GM18499 (cell line): Measurements from ENCODE around the gene DRD1.
"Not testable (repeated sequence)": the region's sequence is repeated elsewhere in the genome, so short reads cannot be mapped to it uniquely, and the experiment has no call there.

Experiments
- ATAC-seq: cut with Tn5 transposase; IDR thresholded peaks from one replicate; pipeline ENCODE4 v1.9.1; 2021; ENCODE audit warnings: moderate number of reproducible peaks; ENCODE audit not compliant: insufficient read depth, unreplicated experiment

Gene DRD1

DNA sequence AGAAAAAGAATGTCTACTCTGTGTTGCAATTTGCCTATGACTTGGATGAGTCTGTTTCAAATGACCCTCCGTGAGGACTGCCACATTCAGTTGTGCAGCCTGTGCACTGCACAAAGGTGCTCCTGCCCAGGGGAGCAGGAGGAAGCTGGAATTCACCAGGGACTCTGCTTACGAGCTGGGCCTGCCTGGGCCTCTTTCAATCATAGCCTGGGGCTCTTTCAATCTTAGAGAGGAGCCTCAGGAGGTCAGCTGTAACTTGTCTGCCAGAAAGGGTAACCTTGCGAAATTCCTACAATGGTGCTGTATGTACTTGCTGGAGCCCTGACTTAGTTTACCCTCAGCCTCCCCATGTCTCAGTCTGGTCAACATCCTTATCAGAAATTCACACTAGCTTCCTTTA, 25.9 kb upstream of the DRD1 start:
- no peak for ATAC-seq

DNA sequence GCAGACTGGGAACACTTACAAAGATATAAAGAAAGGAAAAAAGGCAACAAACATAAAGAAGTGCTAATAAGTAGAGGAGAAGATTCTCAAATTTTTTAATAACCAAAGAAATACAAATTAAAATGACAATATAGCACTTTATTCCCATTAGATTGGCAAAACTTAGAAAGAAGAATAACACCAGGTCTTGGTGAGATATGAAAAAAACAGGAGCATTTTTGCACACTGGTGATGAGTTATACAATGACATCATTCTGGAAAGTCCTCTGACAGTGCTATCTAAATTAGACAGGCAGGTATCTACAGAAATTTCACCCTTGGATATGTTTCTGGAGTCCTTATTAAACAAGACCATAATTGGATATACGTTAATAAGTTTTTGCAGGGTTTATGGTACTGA, 24.9 kb upstream of the DRD1 start:
- no peak for ATAC-seq

DNA sequence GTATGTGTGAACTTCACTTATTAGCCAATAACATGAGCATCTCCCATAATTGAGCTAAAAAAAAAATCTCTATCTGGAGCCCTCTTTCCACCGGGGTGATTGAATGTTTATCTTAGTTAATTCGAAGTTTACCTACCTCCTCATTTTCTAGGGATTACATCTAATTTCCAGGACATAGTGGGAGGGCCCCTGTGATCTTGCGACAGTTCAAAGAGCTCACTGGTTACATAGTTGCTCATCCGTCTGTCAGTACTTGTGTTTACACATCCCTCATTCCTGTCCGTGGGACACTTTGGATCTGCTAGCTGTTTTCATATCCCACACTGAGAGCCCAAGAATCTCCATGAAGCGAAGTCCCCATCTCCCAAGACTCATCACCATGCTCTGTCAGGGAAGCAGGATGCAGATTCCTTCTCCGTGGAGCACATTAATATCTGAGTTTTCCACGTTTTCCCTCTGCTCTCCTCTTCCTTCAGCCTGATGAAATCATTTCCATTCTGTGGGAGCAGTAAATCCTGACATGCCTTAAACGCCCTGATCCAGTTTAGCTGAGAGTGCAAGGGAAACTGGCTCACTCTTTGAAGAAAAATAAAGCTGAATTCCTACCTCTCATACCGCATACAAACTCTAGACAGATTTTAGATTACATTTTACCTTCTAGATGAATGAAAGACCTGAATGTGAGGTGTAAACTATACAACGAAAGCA, 24.2 kb upstream of the DRD1 start:
- ATAC-seq = no peak

DNA sequence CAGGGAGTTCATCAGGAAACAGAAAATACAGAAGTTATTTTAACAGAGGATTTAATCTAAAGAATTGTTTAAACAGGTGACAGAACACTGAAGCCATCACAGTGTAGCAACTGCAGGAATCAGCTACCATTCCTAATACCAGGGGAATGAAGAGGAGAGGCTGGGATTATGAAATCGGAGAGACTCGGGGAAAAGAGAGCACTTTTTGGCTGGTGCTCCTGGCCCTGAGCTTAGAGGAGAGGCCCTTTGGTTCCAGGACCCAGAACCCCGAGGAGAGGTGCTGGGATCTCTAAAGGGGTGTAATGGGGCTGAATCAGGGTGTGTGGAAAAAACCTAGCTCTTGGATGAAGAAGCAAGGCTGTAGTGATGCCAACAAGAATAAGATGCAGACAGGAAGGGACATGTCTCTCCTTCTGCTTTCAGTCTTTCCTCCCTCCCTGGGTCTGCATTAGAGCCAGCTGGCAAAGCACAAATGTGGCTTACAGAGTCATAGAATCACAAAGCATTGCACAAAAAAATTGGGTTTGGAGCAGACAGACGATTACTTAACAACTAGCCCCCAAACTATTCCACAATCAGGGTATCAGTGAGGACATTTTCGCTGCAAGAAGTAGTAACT, 22.8 kb upstream of the DRD1 start:
- ATAC-seq = no peak

DNA sequence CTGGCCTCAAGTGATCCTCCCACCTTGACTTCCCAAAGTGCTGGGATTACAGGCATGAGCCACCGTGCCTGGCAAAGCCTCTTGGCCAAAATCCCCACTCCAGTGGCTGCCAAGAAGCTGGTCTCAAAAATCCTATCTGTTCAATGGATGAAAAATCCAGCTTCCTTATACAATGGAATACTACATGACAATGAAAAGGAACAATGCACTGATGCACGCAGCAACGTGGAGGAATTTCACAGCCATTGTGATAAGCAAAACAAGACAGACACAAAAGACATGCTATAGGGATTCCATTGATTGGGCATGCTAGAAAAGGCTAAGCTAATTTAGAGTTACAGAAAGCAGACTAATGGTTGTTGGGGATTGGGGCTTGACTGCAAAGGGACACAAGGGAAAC, 21.3 kb upstream of the DRD1 start:
- no peak for ATAC-seq

DNA sequence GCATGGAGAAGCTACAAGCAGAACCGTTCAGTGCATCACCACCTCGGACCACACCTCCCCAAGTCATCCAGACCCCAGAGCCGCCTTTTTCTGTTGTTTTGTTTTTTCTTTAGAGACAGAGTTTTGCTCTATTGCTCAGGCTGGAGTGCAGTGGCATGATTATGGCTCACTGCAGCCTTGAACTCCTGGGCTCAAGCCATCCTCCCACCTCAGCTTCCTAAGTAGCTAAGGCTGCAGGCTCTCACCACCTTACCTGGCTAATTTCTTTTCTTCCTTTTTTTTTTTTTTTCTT, 20.9 kb upstream of the DRD1 start:
- ATAC-seq = no peak

DNA sequence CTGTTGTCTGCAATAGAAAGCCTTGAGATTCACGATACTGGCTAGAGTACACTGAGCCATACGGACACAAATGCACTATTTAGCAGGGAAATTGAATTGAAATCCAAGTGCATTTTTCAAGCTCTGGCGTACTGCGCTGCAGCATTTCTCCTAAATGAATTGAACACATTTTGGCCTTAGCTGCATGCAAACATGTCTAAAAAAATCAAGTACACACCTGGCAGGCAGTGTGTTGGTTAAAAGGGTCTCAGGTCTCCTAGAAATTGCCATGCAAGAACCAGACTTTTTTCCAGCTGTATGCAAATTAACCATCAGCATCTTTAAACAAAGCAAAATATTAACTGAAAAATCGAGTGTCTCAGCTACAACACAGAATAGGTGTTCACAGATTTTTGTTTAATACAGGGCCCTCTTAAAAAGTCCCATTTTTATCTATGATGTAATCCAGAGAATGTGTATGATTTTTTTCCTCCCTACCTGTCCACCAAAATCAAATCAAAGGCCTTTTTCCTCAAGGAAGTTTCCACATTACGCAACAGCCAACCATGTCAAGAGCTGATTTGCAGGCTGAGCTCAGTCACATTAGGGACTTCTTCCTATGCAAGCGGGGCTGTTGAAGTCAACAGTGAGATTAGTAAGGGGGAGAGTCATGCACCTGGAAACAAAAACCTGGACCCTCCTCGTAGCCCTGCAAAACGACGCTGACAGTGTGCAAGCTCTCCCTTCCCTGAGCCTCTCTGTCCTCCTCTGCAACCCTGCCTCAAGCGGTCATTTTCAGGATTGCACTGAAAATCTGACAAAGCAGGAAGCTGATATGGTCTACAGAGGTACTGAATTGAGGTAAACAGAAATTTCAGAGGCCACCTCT, 20.3 kb upstream of the DRD1 start:
- peak; percentile 68 for ATAC-seq

DNA sequence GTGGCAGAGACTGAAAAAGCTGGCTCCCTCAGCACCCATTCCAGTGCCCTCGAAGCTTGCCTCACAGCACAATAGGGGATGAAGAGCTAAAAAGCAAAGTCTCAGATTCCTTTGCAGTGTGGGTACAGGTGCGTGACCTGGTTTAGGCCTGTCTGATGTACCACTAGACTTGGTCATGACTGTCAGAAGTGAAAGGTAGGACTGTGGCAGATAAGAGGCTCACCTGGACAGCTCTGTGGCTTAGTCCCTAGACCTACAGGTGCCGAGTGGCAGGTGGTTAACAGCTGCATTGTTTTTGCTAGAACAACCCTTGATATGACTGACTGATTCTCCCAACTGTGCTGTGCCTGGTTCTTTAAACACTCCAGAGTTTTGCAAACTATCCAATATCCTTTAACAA, 19.7 kb upstream of the DRD1 start:
- ATAC-seq = no peak

DNA sequence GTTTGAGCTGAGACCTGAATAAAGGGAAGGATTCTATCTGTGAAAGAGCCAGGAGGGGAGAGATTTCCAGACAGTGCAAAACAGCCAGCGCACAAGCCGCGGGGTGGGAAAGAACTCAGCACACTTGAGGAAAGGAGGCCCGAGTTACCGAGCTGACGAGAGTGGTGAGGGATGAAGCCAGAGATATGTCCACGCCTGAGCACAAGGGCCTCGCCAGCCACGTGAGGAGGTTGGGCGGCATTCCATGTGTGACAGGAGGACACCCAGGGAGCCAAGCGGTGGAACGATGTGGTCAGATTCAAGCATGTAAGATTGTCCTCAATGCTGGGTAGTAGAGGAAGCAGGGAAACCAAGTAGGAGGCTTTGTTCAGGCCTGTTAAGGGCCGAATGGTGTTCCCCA, 17.4 kb upstream of the DRD1 start:
- no peak for ATAC-seq

DNA sequence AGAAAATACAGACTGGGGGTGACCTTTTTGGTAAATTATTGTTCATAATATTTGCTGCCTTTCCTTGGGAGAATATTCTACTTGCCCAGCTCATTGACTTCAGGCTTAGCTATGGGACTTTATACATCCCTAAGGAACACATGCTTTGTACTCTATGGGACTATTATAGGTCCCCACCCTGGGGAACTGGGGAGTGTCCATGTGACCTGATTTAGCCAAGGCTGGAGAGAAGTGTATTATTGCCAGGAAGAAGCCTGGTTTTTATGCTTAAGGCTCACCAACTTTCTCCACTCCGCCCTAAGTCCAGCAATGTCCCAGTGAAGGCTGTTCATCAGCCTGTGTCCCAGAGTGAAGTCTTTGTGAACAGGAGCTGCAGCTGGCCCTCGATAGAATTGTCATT, 16.6 kb upstream of the DRD1 start:
- no peak for ATAC-seq

DNA sequence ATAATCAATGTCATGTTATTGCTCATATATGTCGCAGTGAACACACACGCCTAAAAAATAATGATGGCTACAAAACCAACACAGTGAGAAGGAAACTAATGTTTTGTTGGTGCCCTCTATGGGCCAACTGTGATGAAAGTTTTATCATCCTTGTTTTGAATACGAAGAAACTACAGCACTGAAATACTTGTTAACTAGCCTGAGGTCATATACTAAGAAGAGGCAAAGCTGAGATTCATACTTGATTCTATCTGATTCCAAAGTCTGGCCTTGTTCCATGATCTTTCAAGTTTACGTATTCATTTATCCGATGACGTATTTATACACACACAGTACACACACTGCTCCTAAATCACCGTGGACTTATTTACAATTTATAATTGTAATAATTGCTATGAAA, 16.1 kb upstream of the DRD1 start:
- ATAC-seq = no peak

DNA sequence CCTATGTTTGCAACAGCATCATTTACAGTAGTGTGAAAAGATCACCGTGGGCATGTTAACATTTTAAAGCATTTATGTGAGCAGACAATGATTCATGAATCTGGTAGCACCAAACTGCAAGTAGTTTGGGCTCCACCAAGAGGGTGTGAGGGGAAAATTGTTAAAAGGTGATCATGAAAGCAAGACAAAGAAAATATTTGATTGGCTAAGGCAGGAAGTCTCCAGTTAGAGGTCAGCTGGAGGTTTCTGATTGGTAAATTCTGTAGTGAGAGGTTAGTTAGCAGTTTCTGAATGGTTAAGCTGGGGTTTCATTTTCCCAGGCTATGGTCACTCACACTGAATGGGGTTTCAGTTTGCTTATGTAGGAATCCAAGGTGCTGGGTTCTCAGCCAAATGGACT, 13.5 kb upstream of the DRD1 start:
- peak; percentile 88 for ATAC-seq

DNA sequence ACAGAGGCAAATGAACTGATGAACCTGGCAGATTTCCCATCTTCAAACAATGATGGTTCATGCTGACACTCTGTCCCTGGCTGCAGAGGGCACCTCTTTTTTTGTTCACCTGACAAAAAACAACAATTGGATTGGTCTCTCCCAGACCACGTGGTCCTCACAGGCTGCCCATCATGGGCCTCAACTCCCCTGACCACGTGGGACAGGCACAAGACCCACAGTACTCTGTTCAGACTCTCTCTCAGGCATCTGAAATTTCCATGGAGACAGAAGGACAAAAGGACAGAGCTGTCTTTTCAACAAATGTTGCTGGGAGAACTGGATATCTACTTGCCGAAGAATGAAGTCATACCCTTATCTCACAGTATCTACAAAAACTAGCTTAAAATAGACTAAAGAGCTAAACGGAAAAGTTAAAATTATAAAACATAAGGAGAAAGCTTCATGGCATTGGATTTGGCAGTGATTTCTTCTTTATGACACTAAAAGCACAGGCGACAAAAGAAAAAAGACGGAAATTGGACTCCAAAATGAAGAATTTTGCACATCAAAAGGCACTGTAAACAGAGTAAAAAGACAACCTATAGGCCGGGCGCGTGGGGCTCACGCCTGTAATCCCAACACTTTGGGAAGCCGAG, 12.2 kb upstream of the DRD1 start:
- ATAC-seq = no peak

DNA sequence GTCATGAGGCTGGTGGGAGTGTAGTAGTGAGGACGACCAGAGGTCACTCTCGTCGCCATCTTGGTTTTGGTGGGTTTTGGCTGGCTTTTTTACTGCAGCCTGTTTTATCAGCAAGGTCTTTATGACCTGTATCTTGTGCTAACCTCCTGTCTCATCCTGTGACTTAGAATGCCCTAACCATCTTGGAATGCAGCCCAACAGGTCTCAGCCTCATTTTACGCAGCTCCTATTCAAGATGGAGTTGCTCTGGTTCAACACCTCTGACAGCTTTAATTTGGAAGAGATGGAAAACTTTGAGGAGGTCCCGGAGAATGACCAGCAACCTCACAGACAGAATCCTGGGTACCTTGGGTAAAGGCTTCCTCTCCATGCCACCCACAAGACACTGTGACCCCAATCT, 10.4 kb upstream of the DRD1 start:
- not testable (repeated sequence) for ATAC-seq

DNA sequence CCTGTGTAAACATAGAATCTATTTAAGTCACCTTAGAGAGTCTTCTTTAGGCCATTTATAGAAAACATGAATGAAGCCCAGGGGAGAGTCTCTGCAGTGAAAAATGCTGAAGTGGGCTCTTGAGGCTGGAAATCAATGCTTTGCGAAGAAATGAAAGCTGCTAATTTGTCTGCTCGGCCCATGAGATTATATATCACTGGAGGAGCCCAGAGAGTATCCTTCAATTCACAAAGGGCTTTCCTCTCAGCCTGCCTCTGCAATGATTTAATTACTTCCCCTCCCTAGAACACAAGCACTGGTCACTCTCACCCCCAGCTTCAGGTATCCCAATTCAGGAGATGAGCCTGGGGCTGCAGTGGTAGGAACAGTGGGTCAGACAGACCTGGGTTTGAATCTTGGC, 8.2 kb upstream of the DRD1 start:
- no peak for ATAC-seq

DNA sequence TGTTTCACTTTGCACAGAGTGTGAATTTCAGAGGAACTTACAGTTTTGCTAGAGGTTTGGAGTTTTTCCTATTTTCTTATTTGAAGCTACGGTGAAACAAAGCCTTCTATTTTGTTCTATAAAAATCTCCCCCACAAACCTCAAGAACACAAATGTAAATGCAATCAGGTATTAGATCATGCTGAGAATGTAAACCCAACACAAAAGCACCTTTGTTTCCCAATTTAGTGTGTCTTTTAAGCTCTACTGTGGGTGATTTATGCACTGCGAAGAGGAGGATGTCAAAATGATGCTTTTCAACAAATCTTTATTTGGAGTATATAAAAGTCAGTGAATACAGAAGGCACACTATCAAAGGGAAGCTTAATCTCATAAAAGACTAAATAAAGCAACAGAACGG, 4.3 kb upstream of the DRD1 start:
- no peak for ATAC-seq

DNA sequence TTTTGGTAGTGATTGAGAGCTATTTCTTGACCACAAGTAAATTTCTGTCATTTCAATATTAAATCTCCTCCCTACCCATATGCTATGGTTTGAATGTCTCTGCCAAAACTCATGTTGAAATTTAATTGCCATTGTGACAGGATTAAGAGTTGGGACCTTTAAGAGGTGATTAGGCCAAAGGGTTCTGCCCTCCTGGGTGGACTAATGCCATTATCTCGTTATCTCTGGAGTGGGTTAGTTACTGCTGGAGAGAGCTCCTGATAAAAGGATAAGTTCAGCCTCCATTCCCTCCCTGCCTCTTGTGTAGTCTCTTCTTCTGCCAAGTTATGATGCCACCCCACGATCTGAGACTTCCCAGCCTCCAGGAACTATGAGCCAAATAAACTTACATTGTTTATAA, 3.6 kb upstream of the DRD1 start:
- ATAC-seq = no peak

DNA sequence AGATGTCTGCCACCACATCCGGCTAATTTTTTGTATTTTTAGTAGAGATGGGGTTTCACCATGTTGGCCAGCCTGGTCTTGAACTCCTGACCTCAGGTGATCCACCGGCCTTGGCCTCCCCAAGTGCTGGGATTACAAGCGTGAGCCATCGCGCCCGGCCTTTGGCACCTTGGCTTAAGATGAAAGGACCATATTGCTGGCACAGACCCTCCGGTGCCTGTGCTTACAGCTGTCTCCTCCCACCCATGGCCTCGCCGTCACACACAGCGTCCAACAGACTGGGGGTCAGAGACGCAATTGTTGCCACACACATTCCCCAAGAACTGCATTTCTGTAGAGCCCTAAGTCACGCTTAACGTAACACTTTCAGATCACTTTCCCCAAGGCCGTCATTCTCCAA, 2.4 kb upstream of the DRD1 start:
- not testable (repeated sequence) for ATAC-seq

DNA sequence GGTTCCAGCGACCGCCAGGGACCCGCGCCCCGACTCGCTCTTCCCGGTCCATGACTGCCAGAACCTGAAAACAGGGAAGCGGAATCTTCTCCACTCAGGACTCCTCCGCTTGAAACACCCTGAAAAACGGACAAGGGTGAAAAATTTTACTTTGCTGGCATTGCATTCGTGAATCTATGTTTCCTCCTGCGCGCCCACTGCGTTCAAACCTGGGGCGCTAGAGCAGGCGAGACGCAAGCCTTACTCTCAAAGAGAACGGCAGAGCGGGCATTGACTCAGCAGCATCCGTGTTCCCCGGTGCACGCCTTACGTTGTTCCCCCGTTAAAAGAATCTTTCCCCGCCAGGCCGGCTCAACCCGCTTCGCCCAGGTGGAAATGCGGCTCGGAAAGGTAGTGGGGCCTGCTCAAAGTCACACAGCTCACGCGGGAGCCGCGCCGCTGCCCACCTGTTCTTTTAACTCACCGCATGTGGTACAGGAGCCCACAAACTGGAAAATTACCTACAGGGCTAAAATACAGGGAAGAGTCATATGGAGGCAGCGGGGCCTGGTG, 999 bp upstream of the DRD1 start:
- ATAC-seq = no peak

DNA sequence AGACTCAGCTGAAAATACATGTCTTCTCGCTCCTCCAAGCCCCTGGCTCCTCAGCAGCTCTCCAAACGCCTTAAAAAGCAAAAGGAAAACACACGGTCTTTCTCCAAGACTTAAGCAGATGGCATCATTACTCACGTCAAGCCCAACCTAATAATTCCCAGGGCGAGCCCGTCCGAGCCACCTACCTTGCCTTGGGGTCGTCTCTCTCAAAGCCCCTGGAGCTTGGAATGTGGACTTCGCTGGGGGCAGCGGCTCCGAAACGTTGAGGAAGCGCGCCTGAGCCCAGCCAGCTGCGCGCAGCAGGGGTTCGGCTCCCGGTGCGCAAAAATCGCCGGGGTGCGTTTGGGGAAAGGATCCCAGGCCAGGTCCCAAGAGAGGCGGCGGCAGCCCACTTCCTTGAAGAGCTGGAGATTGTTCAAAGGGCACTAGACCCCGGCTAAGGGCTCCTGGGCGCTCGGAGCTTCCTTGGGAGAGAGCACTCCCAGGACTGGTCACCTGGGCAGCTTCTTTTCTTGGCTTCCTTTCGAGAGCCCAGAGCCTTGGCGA, 395 bp downstream of the DRD1 start:
- ATAC-seq = no peak
